ENCODE data around the gene MFAP4.

DNA sequence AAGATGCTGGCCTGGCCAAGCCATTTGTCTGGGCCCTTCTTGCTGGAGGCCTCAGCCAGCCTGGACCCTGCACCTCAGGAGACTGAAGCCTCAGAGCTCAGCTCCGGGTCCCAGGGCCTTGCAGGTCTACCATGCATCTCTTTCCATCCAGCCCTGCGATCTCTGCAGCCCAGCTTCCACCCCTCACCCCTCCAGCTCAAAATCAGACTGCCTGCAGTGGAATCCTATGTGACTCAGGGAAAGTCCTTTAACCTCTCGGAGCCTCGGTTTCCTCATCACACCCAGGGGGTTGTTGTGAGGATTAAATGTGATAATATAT, 21.5 kb downstream of the MFAP4 start:
- TF ChIP-seq, protein P1, sequence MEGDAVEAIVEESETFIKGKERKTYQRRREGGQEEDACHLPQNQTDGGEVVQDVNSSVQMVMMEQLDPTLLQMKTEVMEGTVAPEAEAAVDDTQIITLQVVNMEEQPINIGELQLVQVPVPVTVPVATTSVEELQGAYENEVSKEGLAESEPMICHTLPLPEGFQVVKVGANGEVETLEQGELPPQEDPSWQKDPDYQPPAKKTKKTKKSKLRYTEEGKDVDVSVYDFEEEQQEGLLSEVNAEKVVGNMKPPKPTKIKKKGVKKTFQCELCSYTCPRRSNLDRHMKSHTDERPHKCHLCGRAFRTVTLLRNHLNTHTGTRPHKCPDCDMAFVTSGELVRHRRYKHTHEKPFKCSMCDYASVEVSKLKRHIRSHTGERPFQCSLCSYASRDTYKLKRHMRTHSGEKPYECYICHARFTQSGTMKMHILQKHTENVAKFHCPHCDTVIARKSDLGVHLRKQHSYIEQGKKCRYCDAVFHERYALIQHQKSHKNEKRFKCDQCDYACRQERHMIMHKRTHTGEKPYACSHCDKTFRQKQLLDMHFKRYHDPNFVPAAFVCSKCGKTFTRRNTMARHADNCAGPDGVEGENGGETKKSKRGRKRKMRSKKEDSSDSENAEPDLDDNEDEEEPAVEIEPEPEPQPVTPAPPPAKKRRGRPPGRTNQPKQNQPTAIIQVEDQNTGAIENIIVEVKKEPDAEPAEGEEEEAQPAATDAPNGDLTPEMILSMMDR (IDR thresholded peaks at IDR 0.05; ENCODE audit: insufficient read depth, low read length, poor library complexity, severe bottlenecking), result no peak
- TF ChIP-seq EZH2phosphoT487 (conservative IDR thresholded peaks at IDR 0.05; ENCODE audit: low read length), result no peak
